ENCODE measurements around the gene DLG2.

DNA sequence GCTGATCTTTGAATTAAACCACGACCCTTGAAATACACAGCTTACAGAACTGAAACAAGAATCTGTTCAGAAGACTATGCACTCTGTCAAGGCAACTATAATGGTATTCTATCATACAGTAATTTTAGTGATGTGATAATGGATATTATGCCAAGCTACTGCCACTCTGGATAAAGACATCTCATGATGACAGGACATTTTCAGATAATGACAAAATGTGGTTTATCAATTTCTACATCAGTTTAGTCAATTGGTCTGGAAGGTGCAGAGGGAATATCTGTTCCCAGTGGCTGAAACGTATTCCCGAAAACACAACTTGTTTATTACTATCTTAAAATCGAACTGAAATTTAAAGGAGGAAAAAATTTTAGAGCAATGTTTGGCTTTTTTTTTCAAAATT lies 1331.3 kb downstream of the DLG2 start:
- TF ChIP-seq POLR2AphosphoS5 (IDR thresholded peaks at IDR 0.05; ENCODE audit: low read depth, low read length) = no peak
- TF ChIP-seq POLR2A (IDR thresholded peaks at IDR 0.05; ENCODE audit: control extremely low read depth in 1 of 2, low read depth in 2 of 2, low read length in 2 of 2) = no peak
- TF ChIP-seq EZH2 (IDR thresholded peaks at IDR 0.05; ENCODE audit: low read depth, low read length, severe bottlenecking) = no peak
- TF ChIP-seq, protein P1, sequence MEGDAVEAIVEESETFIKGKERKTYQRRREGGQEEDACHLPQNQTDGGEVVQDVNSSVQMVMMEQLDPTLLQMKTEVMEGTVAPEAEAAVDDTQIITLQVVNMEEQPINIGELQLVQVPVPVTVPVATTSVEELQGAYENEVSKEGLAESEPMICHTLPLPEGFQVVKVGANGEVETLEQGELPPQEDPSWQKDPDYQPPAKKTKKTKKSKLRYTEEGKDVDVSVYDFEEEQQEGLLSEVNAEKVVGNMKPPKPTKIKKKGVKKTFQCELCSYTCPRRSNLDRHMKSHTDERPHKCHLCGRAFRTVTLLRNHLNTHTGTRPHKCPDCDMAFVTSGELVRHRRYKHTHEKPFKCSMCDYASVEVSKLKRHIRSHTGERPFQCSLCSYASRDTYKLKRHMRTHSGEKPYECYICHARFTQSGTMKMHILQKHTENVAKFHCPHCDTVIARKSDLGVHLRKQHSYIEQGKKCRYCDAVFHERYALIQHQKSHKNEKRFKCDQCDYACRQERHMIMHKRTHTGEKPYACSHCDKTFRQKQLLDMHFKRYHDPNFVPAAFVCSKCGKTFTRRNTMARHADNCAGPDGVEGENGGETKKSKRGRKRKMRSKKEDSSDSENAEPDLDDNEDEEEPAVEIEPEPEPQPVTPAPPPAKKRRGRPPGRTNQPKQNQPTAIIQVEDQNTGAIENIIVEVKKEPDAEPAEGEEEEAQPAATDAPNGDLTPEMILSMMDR (IDR thresholded peaks at IDR 0.05; ENCODE audit: control extremely low read depth in 1 of 3, insufficient read depth in 1 of 3, low read depth in 1 of 3, low read length in 3 of 3) = no peak
- no peak for TF ChIP-seq HDAC6 (IDR thresholded peaks at IDR 0.05; ENCODE audit: low read depth, low read length)
